GM18909 (cell line): ENCODE data around the gene NIBAN1.
A peak's percentile ranks its signal among the peaks of the same experiment; 100 is the strongest.
"Not testable (repeated sequence)": the region's sequence is repeated elsewhere in the genome, so short reads cannot be mapped to it uniquely, and the experiment has no call there.

Experiments used
- ATAC-seq: cut with Tn5 transposase; IDR thresholded peaks from one replicate; pipeline ENCODE4 v1.9.1; 2021; ENCODE audit warnings: mild to moderate bottlenecking; ENCODE audit not compliant: unreplicated experiment, poor library complexity

The NIBAN1 gene

DNA sequence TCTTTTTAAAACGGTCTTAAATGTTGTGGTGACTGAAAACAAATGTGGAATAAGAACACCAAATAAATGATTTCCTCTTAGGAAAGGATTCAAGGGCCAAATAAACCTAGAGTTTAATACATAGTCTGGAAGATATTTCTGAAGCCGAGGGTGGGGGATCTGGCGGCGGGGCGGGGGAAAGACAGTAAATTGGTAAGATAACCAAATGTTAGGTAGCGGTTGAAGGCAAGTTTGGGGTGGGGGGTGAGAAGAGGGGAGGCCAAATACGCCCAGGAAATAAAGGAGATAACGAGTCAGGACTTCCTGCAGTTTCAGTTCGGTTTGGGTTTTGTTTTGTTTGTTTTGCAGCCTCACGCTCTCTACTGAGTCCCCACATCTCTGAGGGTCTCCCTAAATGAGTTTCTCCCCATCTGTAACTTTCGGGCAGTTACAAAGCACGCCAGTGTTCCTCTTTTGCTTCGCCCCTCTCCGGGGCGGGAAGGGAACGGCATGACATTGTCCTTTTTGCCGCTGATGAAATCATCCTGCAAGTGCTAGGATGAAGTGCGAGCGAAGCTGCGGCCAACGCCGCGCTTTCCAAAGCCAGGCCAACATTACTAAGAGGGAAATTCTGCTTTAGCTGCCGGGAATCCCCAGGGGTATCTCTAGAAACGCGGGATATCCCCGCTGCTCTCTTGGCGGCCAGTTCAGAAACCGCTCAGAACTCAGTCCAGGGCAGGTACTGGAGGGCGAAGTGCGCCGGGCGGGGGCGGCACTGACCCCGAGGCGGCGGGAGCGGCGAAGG, 844 bp downstream of the NIBAN1 start:
- peak; percentile 60 for ATAC-seq

- no peak for ATAC-seq
These were observed 1.8 kb downstream of the NIBAN1 start for GRCh38 chr1:184972315-184973055.

DNA sequence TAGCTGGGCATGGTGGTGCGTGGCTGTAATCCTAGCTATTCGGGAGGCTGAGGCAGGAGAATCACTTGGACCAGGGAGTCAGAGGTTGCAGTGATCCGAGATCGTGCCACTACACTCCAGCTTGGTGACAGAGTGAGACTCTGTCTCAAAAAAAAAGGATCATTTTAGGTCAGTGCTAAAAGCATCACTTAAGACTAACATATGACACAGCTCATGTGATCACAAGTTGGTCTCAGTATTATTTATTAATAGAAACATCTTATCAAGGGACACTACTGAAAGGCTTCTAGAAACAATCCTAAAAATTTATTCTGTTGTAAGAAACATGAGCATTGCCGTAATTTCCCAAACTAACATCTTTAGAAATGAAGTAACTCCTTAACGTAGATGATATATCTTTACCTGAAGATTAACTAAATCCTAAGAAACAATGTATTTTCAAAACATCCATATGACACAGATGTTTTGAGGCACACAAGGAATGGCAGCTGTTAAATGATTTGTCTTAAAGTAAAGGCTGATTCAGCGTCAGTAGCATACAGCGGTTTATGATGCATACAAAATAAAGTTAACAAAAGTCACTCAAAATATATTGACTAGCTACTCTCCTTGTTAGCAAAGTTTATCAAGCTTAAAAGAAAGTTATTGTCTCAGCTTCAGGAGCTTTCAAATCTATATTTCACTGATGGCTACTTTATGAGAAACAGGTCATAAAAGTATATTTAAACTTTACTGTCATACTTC, 2.6 kb downstream of the NIBAN1 start:
- no peak for ATAC-seq

DNA sequence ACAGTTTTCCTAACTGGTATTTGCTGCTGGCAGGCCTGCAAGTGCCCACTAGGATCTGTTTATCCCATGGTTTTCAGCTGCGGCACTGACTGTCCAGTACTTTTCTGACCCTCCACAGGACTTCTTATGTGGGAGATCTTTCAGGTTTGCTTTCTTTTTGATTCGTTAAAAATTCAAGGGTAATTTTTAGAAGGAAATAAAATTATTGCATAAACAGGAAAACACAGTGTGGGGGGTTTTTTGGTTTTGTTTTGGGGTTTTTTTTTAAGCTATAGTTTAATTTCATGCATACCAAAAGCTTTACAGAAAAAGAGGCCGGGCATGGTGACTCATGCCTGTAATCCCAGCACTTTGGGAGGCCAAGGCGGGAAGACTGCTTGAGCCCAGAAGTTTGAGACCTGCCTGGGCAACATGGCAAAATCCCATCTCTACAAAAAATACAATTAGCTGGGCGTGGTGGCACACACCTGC, 3.6 kb downstream of the NIBAN1 start:
- no peak for ATAC-seq

DNA sequence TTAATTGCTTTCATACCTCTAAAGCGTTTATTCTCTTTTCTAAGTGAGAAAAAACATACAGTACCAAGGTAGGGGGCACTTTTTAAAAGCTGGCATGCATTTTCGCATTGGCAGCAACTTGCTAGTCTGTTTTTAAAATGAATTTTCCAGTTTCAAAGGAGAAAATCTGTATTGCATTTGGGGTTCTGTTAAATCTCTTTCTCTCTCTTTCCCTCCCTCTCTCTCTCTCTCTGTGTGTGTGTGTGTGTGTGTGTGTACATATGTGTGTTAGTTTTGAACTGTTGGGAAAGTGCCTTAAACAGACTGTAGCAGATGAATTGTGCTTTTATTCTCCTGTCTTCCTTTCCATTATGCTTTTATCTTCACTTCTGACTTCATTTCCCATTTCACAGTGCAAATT, 7.3 kb downstream of the NIBAN1 start:
- ATAC-seq: no peak

GRCh38 chr1:184965944-184966860, 8.1 kb downstream of the NIBAN1 start:
- ATAC-seq: no peak

DNA sequence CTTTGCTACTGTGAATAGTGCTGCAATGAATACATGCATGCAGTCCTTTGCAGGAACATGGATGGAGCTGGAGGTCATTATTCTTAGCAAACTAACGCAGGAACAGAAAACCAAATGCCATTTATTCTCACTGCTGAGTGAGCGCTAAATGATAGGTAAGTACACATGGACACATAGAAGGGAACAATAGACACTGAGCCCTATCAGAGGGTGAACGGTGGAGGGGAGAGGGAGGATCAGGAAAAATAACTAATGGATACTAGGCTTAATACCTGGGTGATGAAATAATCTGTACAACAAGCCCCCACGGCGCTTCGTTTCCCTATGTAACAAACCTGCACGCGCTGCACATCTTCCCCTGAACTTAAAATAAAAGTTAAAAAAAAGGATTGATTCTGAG, 8.9 kb downstream of the NIBAN1 start:
- no peak for ATAC-seq

DNA sequence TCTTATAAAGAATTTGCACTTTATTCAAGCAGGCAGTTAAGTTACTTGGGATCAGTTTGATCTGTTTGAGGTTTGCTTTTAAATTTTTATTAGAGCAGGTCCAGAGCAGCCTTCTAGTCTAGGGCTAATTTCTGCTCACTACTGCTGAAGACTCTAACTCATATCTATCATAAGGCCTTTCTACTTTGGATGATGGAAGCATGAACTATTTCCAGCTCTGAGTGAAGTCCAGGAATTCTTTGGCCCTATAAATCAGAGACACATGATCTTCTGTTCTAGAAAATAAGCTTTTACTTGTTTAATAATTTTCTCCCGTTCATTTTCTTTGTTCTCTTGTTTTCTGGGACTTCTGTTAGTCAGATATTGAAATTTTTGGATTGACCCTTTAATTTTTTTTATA, 14.7 kb downstream of the NIBAN1 start:
- no peak for ATAC-seq

- ATAC-seq: no peak
These were observed 15.6 kb downstream of the NIBAN1 start for GRCh38 chr1:184958554-184959353.

- not testable (repeated sequence) for ATAC-seq
These were observed 16.4 kb downstream of the NIBAN1 start for GRCh38 chr1:184957901-184958300.

GRCh38 chr1:184956999-184957700, 17.2 kb downstream of the NIBAN1 start:
- no peak for ATAC-seq

GRCh38 chr1:184954232-184954995, 19.9 kb downstream of the NIBAN1 start:
- ATAC-seq: no peak

- ATAC-seq: no peak
These were observed 20.6 kb downstream of the NIBAN1 start for GRCh38 chr1:184953600-184954219.

DNA sequence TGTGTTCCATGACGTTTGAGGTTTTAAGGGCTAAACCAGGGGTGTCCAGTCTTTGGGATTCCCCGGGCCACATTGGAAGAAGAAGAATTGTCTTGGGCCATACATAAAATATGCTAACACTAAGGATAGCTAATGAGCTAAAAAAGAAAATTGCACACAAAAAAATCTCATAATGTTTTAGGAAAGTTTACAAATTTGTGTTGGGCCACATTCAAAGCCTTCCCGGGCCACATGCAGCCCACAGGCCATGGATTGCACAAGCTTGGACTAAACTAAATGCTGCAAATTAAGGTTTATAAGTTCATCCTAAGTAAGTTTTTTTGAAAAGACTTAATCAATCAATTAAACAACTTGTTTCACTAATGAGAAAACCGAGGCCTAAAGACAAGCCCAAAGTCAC, 21.9 kb downstream of the NIBAN1 start:
- ATAC-seq: no peak

DNA sequence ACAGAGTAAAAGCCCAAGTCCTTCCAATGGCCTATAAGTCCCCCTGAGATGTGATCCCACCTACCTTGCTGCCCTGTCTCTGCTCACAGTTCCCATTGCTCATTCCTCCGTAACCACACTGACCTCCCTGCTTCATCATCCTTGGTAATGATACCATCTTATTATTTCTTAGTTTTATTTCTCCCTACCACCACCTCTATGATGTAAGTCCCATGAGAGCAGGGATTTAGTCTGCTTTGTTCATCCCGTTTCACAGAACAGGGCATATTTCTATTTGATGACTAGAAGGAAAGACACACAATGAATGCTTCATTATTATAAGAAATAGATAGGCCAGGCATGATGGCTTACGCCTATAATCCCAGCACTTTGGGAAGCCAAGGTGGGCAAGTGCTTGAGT, 22.5 kb downstream of the NIBAN1 start:
- ATAC-seq: no peak

- ATAC-seq: no peak
These were observed 23.4 kb downstream of the NIBAN1 start for GRCh38 chr1:184950906-184951305.

DNA sequence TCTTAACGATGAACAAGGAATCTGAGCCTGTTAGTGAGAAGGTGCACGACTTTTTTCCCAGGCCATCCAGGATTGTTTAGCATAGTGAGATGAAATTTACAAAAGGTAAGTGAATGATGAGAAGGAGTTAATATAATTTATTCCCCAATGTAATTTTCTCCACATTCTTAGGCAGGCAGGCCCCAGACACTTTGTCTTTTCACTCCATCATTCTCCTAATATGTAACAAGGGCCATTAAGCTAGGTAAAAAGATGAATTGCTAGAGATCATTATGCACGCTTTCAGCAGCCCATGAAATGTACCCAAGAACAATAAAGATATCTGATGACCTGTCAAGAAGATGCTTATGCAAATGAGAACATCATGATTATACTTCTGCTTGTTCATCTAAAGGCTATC, 24.1 kb downstream of the NIBAN1 start:
- no peak for ATAC-seq
